ENCODE measurements around the gene TMOD4. TPM values are rescaled to one million over a fixed set of nuclear protein-coding genes. Genes with fewer than 3 reads are reported as not detected.
A peak's percentile ranks its signal among the peaks of the same experiment; 100 is the strongest.

TMOD4 gene
- polyA plus RNA-seq, 1 experiment, result 0.18 TPM

GRCh38 chr1:151175041-151175741 lies 590 bp downstream of the TMOD4 start:
- TF ChIP-seq CTCF (IDR thresholded peaks at IDR 0.05; ENCODE audit: insufficient read depth, low read depth, low read length), result no peak
- H3K36me3 ChIP-seq (ENCODE audit: control insufficient read depth, insufficient read depth, low read length), result peaks cover 13% of the 10 kb centered on the region
- no peak for DNase-seq (ENCODE audit: low read depth)
- H3K4me3 ChIP-seq (ENCODE audit: low read depth, low read length), result no peak overlapping the region
- no peaks in the 10 kb centered on the region for H3K27me3 ChIP-seq (ENCODE audit: control insufficient read depth, insufficient read depth, low read length)
- CTCF ChIA-PET, result interaction anchor here (1.2 to 1.7 kb wide), 4 partner anchors 8 to 75 kb away, joined by 3 to 5 read pairs (median 4); no protein-coding TSS in a partner anchor
- POLR2A ChIA-PET, result no interaction called here

- Histone ChIP-seq H3K4me3 (ENCODE audit: low read depth, low read length) (no peak overlapping the region), H3K36me3 (ENCODE audit: control insufficient read depth, insufficient read depth, low read length) (peaks cover 7% of the 10 kb centered on the region), H3K27me3 (ENCODE audit: control insufficient read depth, insufficient read depth, low read length) (no peaks in the 10 kb centered on the region)
- ChIA-PET CTCF (no interaction called here), POLR2A (no interaction called here)
- no peak for DNase-seq (ENCODE audit: low read depth)
- TF ChIP-seq CTCF (IDR thresholded peaks at IDR 0.05; ENCODE audit: insufficient read depth, low read depth, low read length), result no peak
These were observed 4.6 kb downstream of the TMOD4 start for GRCh38 chr1:151171190-151171589.

GRCh38 chr1:151167116-151167515 lies 8.7 kb downstream of the TMOD4 start:
- ChIA-PET POLR2A (interaction anchor here (0.7 to 1.4 kb wide), 2 partner anchors 23 to 28 kb away, joined by 7 to 8 read pairs; partner anchors contain the start of gene VPS72), CTCF (interaction anchor here (1.0 to 2.3 kb wide), 4 partner anchors 9 to 174 kb away, joined by 4 to 7 read pairs (median 4); partner anchors contain the start of gene TMOD4)
- peaks cover 5% of the 10 kb centered on the region for H3K36me3 ChIP-seq (ENCODE audit: control insufficient read depth, insufficient read depth, low read length)

GRCh38 chr1:151166505-151166956 lies 9.2 kb downstream of the TMOD4 start:
- TF ChIP-seq CTCF (IDR thresholded peaks at IDR 0.05; ENCODE audit: insufficient read depth, low read depth, low read length), result no peak
- ChIA-PET POLR2A (interaction anchor here (0.7 to 1.4 kb wide), 2 partner anchors 23 to 29 kb away, joined by 7 to 8 read pairs; partner anchors contain the start of gene VPS72), CTCF (interaction anchor here (1.0 to 2.3 kb wide), 4 partner anchors 9 to 174 kb away, joined by 4 to 7 read pairs (median 4); partner anchors contain the start of gene TMOD4)
- peak overlapping the region; percentile 80 for H3K4me3 ChIP-seq (ENCODE audit: low read depth, low read length)
- no peaks in the 10 kb centered on the region for H3K27me3 ChIP-seq (ENCODE audit: control insufficient read depth, insufficient read depth, low read length)
- DNase-seq (ENCODE audit: low read depth), result no peak
- peaks cover 8% of the 10 kb centered on the region for H3K36me3 ChIP-seq (ENCODE audit: control insufficient read depth, insufficient read depth, low read length)

More at GRCh38 chr1:151167116-151167515, 8.7 kb downstream of the TMOD4 start:
- peak overlapping the region; percentile 80 for H3K4me3 ChIP-seq (ENCODE audit: low read depth, low read length)
- no peak for DNase-seq (ENCODE audit: low read depth)
- no peaks in the 10 kb centered on the region for H3K27me3 ChIP-seq (ENCODE audit: control insufficient read depth, insufficient read depth, low read length)
- no peak for TF ChIP-seq CTCF (IDR thresholded peaks at IDR 0.05; ENCODE audit: insufficient read depth, low read depth, low read length)

- DNase-seq (ENCODE audit: low read depth), result peak; percentile 93
- ChIA-PET POLR2A (interaction anchor here (0.7 to 1.4 kb wide), 3 partner anchors 24 to 117 kb away, joined by 7 to 11 read pairs (median 8); partner anchors contain the start of gene VPS72), CTCF (interaction anchor here (1.0 to 2.3 kb wide), 6 partner anchors 10 to 175 kb away, joined by 4 to 7 read pairs (median 5); partner anchors contain the start of gene TMOD4)
- peak within 1 kb of the TSS; percentile 80 for H3K4me3 ChIP-seq (ENCODE audit: low read depth, low read length)
- no peaks in the 10 kb centered on the region for H3K27me3 ChIP-seq (ENCODE audit: control insufficient read depth, insufficient read depth, low read length)
- H3K36me3 ChIP-seq (ENCODE audit: control insufficient read depth, insufficient read depth, low read length), result peaks cover 11% of the 10 kb centered on the region
- no peak for TF ChIP-seq CTCF (IDR thresholded peaks at IDR 0.05; ENCODE audit: insufficient read depth, low read depth, low read length)
These were observed 9.9 kb downstream of the TMOD4 start, which contains the start of the genes LYSMD1 and SCNM1 for GRCh38 chr1:151165738-151166504. Gene LYSMD1 (minus strand): TSS chr1:151165902. CDS start chr1:151165258, 644 bp downstream. Gene SCNM1 (plus strand): TSS chr1:151166144. CDS start chr1:151166153, 9 bp downstream.

Measured in BJ (cell line).